NCI-H526 (cell line): ENCODE measurements around the gene PNKP.
"Not testable (repeated sequence)": the region's sequence is repeated elsewhere in the genome, so short reads cannot be mapped to it uniquely, and the experiment has no call there.

Experiments
- DNase-seq, 2 experiments: peaks; one replicate each; lab custom pipeline; 2025; lab: John Stamatoyannopoulos, UW

The PNKP gene

GRCh38 chr19:49823472-49823871, 43.9 kb downstream of the PNKP start:
- peak; percentile 90 to 94 for DNase-seq

DNA sequence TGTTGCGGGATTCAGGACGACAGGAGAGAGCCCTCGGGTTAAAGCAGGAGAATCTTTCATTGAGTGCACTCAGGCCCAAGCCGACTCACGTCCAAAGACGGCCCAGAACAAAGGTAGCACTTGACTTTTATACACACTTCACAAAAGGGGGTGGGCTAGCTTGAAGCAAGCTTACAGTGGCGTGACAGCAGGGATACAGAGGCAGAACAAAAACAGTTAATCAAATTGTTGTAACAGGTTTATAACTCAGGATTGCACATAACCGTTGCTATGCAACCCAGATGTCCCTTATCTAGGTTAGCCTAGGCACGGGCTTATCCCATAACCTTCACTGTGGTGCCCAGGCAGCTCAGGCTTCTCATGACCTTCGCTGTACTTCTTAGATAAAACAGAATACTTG, 47.3 kb downstream of the PNKP start:
- no peak for DNase-seq

DNA sequence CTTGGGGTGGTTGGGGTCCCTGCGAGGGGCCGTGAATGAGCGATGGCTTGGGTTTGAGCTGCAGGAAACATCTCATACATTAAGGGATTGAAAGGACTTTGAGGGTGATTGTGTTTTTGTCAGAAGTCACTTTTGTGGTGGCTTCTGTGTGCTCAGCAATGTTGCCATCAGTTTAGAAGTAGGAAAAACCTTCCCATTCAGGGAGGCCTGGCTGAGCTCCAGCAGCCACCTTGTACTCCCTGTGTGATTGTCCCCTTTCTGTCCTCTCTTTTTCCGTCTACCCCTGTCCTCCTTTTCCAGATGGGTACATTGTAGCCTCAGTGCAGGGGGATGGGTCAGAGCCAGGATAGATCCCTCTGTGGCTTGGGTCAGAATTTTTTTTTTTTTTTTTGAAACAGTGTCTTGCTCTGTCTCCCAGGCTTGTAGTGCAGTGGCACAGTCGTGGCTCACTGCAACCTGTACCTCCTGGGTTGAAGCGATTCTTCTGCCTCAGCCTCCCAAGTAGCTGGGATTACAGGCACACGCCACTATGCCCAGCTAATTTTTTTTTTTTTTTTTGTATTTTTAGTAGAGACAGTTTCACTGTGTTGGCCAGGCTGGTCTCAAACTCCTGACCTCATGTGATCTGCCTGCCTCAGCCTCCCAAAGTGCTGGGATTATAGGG, 47.8 kb downstream of the PNKP start:
- not testable (repeated sequence) for DNase-seq

DNA sequence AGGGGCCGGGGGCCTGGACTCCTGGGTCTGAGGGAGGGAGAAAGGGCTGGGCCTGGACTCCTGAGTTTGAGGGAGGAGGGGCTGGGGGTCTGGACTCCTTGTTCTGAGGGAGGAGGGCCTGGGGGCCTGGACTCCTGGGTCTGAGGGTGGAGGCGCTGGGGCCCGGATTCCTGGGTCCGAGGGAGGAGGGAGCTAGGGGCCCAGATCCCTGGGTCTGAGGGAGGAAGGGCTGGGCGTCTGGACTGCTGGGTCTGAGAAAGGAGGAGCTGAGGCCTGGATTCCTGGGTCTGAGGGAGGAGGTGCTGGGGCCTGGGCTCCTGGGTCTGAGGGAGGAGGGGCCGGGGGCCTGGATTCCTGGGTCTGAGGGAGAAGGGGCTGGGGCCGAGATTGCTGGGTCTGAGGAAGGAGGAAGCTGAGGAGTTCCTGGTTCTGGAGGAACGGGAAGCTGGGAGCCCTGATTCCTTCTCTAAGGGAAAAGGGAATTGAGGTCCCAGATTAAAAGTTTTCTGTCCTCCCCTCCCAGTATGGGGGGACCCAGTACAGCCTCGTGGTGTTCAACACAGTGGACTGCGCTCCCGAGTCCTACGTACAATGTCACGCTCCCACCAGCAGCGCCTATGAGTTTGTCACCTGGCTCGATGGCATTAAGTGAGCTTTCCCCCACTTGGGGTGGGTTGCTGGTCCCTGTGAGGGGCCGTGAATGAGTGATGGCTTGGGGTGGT, 48.6 kb downstream of the PNKP start:
- no peak for DNase-seq

- DNase-seq, result peak; percentile 75 to 90
Measured at GRCh38 chr19:49817964-49818648, 49.3 kb downstream of the PNKP start, which contains the start of gene MED25. Gene MED25, plus strand, starts transcription at chr19:49818289. Its CDS starts 53 bp downstream, at chr19:49818342.

DNA sequence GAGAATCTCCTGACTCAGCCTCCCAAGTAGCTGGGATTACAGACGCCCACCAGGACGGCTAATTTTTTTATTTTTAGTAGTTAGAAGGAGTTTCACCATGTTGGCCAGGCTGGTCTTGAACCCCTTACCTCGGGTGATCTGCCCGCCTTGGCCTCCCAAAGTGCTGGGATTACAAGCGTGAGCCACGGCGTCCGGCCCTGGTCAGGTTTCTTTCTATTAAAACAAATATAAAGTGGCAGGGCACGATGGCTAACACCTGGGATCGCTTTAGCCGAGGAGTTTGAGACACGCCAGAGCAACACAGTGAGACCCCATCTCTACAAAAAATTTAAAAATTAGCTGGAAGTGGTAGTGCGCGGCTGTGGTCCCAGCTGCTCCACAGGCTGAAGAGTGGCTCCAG, 50.8 kb downstream of the PNKP start:
- no peak for DNase-seq

GRCh38 chr19:49814010-49814409, 53.4 kb downstream of the PNKP start:
- DNase-seq, result no peak

DNA sequence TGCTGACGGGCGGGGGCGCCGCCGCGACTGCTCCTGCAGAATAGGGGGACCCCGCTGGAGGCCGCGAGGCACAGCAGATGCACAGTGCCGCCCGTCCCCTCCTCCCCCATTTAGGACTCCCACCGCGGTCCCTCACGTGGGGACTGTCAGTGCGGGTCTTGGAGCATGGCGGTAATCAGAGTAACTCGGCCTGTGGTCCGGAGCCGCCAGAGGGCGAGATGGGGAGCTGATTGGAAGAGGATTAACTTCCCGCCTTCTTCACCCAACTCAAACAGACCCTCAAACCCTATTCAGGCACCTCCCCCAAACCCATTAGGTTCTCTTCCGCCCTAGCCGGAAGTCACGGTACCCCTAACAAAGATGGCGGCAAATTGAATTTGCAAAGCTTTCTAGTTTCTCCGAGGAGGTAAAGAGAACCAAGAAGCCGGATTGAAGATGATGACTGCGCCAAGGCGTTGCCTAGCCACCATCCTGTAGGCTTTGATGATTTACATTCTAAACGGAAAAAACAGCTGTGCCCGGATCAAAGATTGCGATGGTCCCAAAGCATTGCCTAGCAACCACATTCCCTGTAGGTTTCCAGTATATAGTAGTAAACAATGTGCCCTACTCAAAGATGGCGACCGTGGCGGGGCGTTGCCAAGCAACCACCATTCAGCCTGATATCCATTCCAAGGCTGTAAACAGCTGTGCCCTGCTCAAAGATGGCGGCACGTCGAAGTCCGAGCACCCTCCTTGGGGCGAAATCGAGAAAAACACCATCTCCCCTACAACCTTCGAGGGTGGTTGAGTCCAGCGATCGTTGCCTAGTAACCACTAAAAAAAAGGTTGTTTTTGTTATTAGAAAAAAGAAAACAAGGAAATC, 54.1 kb downstream of the PNKP start, which contains the start of gene FUZ:
FUZ (minus strand) TSS at position 296 of the 865 bp plus-strand sequence; CDS start at position 110, 186 bp downstream.
- DNase-seq, result peak; percentile 98

DNA sequence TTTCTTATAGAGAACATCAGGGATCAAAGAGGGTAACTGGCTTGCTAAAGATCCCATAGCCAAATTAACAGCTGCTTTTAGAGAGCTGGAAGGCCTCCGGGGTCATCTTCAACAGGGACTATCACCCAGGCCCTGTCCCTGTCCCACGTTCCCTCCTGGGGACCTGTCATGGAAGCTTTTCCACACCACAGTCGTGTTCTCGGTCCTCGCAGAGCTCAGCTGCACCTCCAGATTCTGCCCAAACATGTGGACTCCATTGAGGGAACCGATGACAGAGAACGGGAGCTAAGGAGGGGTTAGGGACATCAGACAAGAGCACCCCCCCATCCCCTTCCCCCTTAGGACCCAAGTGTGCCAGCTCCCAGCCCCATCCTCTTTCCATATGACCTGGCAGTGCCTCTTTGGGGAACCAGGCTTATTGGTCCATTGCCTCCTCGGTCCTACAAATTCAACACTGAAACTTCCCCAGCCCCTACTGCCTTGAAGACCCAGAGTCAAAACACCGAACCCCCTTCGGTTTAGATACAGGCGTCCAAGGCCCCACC, 54.9 kb downstream of the PNKP start:
- no peak for DNase-seq

DNA sequence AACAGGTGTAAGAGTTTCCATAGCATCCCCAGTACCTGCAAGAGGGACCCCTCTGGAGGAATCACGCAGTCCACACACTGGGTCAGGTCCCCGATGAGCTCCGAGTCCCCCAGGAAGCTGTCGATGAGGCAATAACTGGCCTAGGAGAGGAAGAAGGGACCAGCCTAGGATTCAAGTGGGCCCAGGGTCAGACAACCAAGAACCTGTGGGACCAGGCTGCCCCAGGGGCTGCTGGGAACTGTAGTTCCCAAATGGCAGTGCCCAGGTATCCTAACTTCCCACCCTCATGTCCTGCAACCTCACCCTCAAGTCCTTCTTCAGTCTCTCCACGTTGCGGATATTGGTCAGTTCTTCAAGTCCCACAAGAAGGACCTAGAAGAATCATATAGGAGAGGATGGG, 56.0 kb downstream of the PNKP start:
- DNase-seq, result no peak
